Endodermal cell (in vitro differentiated cells): Measurements from ENCODE around the gene FAM228A. TPM values are rescaled to one million over a fixed set of nuclear protein-coding genes. Genes with fewer than 3 reads are reported as not detected.

ENCODE experiments used
- DNase-seq: peaks from one replicate; pipeline ENCODE4 v3.0.0-alpha.2; 2017
- H3K27ac ChIP-seq: 2 replicates; pipeline ENCODE4 v1.5.1; 2013; ENCODE audit warnings: mild to moderate bottlenecking, low read depth, low read length, moderate library complexity
- H3K27me3 ChIP-seq: 2 replicates; pipeline ENCODE4 v1.6.1; 2013; ENCODE audit warnings: mild to moderate bottlenecking, low read length, moderate library complexity; ENCODE audit not compliant: insufficient read depth, control insufficient read depth, poor library complexity, severe bottlenecking
- H3K36me3 ChIP-seq: 2 replicates; pipeline ENCODE4 v1.7.0; 2013; ENCODE audit warnings: mild to moderate bottlenecking, low read length, moderate library complexity; ENCODE audit not compliant: control insufficient read depth, insufficient read depth
- H3K4me1 ChIP-seq: one replicate; pipeline ENCODE4 v1.7.0; 2013; ENCODE audit warnings: low read length; ENCODE audit not compliant: control insufficient read depth, insufficient read depth
- H3K4me3 ChIP-seq: 2 replicates; pipeline ENCODE4 v1.5.1; 2013; ENCODE audit warnings: mild to moderate bottlenecking, low read length, moderate library complexity
- H3K9ac ChIP-seq: 2 replicates; pipeline ENCODE4 v1.6.1; 2013; ENCODE audit warnings: mild to moderate bottlenecking, low read length, moderate library complexity; ENCODE audit not compliant: poor library complexity, severe bottlenecking; ENCODE audit errors: extremely low read depth
- H3K9me3 ChIP-seq: 2 replicates; pipeline ENCODE4 v1.6.1; 2013; ENCODE audit warnings: mild to moderate bottlenecking, low read length, moderate library complexity; ENCODE audit not compliant: control insufficient read depth
- H3K27ac Mint-ChIP-seq: 2 replicates; pipeline ENCODE4 v1.8.0; 2020; ENCODE audit warnings: mixed read lengths
- H3K27me3 Mint-ChIP-seq: 2 replicates; pipeline ENCODE4 v1.8.0; 2021; ENCODE audit warnings: mild to moderate bottlenecking, mixed read lengths; ENCODE audit not compliant: insufficient read depth
- H3K36me3 Mint-ChIP-seq: 2 replicates; pipeline ENCODE4 v1.8.0; 2020; ENCODE audit warnings: low read depth, mixed read lengths
- H3K4me1 Mint-ChIP-seq: 2 replicates; pipeline ENCODE4 v1.8.0; 2020; ENCODE audit warnings: mixed read lengths
- H3K4me3 Mint-ChIP-seq: 2 replicates; pipeline ENCODE4 v1.8.0; 2020; ENCODE audit warnings: mild to moderate bottlenecking, moderate library complexity, mixed read lengths
- H3K9me3 Mint-ChIP-seq: 2 replicates; pipeline ENCODE4 v1.8.0; 2020; ENCODE audit warnings: mild to moderate bottlenecking, mixed read lengths
- WGBS, 2 experiments: methylation state at CpG; one replicate each; pipeline versions ENCODE4 v1.1.5 to v1.1.7; 2013; ENCODE audit warnings: missing lambda C conversion rate in 2 of 2, mixed read lengths in 1 of 2; ENCODE audit not compliant: insufficient coverage in 1 of 2, insufficient read length in 1 of 2; 5-methylcytosine and 5-hydroxymethylcytosine counted together
- total RNA-seq, 2 donors: library from RNA; stranded (reverse); fragmentation: NEBNext Ultra II Directional in 1 of 2; extraction: Animal tissue kit (Norgen Biotek cat#: 25700) in 1 of 2; gene quantifications; 2 replicates in 1 of 2; 3 replicates in 1 of 2; pipeline ENCODE4 v1.2.1, GENCODE V29; 2021
- TF ChIP-seq, protein P1 (sequence below): fragments of 200-600 bp; sonication (generic); conservative IDR thresholded peaks from 2 replicates; pipeline ENCODE4 v1.5.0; 2021; ENCODE audit warnings: antibody characterized with exemption, mild to moderate bottlenecking

The FAM228A gene
- total RNA-seq, 2 donors from 2014 or later: 0.53 TPM; not detected in 1

DNA sequence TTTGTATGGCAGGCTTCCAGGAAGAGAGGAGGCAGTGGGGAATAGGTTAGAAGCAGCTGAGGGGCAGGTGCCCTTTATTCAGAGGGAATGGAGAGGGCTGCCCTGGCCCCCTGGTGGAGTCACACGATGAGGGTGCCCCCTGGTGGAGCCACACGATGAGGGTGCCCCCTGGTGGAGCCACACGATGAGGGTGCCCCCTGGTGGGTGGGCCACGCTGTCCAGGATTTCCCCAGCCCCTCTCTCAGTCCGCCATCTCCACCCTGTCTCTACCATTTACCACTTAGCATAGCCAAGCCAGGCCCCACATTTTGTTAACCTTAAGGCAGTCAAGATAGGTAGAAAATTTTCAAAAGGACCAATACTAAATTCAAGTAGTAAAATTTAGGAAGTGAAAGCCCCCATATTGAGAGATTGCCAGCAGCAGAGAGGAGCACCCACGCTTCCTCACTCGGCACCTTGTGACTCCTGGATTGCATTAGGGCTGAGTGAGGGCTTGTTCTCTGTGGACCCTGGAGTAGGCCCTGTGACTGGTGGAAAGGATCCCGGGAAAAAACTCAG, 10.4 kb upstream of the FAM228A start:
- TF ChIP-seq, protein P1, sequence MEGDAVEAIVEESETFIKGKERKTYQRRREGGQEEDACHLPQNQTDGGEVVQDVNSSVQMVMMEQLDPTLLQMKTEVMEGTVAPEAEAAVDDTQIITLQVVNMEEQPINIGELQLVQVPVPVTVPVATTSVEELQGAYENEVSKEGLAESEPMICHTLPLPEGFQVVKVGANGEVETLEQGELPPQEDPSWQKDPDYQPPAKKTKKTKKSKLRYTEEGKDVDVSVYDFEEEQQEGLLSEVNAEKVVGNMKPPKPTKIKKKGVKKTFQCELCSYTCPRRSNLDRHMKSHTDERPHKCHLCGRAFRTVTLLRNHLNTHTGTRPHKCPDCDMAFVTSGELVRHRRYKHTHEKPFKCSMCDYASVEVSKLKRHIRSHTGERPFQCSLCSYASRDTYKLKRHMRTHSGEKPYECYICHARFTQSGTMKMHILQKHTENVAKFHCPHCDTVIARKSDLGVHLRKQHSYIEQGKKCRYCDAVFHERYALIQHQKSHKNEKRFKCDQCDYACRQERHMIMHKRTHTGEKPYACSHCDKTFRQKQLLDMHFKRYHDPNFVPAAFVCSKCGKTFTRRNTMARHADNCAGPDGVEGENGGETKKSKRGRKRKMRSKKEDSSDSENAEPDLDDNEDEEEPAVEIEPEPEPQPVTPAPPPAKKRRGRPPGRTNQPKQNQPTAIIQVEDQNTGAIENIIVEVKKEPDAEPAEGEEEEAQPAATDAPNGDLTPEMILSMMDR: peak; percentile 84
- no peak overlapping the region for H3K27ac ChIP-seq
- peaks cover 15% of the 10 kb centered on the region for H3K9me3 Mint-ChIP-seq
- H3K27ac Mint-ChIP-seq: no peak overlapping the region
- H3K36me3 ChIP-seq: no peaks in the 10 kb centered on the region
- no peak overlapping the region for H3K9ac ChIP-seq
- no peaks in the 10 kb centered on the region for H3K4me1 Mint-ChIP-seq
- peaks cover 10% of the 10 kb centered on the region for H3K27me3 Mint-ChIP-seq
- peaks cover 15% of the 10 kb centered on the region for H3K36me3 Mint-ChIP-seq
- peak; percentile 73 for DNase-seq
- 63 to 100% methylated on average over 3 to 8 of the region's 8 CpGs for WGBS, 2 experiments
- H3K27me3 ChIP-seq: peaks cover 10% of the 10 kb centered on the region
- no peak overlapping the region for H3K4me3 Mint-ChIP-seq
- H3K4me1 ChIP-seq: no peaks in the 10 kb centered on the region
- H3K4me3 ChIP-seq: no peak overlapping the region
- peaks cover 15% of the 10 kb centered on the region for H3K9me3 ChIP-seq

DNA sequence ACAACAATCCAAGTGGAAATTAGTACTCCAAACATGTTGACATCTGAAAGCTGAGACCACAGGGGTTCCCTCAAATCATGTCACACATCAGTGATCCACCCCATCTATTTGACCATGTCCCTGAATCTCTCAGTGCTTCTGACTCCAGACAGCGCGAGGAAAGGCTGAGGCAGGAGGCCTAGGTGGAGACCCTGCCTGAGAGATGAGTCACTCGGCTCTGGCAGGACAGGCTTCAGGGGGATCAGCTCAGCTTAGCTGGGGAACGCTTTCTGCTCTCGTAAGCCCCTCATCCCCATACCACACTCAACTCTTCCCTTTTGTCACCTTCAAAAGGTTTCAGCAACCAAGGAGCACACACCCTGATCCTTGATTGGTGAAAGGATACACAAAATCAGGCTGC, 5.8 kb upstream of the FAM228A start:
- TF ChIP-seq, protein P1: no peak
- no peak for DNase-seq
- H3K9me3 Mint-ChIP-seq: peaks cover 2% of the 10 kb centered on the region
- H3K36me3 Mint-ChIP-seq: no peaks in the 10 kb centered on the region
- H3K9ac ChIP-seq: no peak overlapping the region
- peaks cover 15% of the 10 kb centered on the region for H3K27me3 Mint-ChIP-seq
- H3K9me3 ChIP-seq: no peaks in the 10 kb centered on the region
- H3K27ac ChIP-seq: no peak overlapping the region
- H3K4me1 ChIP-seq: no peaks in the 10 kb centered on the region
- 89% methylated on average over 5 of the region's 5 CpGs; no CpG with 5 or more reads in 1 of the 2 experiments for WGBS, 2 experiments
- no peak overlapping the region for H3K4me3 Mint-ChIP-seq
- no peak overlapping the region for H3K27ac Mint-ChIP-seq
- H3K27me3 ChIP-seq: peaks cover 10% of the 10 kb centered on the region
- H3K4me3 ChIP-seq: no peak overlapping the region
- no peaks in the 10 kb centered on the region for H3K36me3 ChIP-seq
- H3K4me1 Mint-ChIP-seq: no peaks in the 10 kb centered on the region

DNA sequence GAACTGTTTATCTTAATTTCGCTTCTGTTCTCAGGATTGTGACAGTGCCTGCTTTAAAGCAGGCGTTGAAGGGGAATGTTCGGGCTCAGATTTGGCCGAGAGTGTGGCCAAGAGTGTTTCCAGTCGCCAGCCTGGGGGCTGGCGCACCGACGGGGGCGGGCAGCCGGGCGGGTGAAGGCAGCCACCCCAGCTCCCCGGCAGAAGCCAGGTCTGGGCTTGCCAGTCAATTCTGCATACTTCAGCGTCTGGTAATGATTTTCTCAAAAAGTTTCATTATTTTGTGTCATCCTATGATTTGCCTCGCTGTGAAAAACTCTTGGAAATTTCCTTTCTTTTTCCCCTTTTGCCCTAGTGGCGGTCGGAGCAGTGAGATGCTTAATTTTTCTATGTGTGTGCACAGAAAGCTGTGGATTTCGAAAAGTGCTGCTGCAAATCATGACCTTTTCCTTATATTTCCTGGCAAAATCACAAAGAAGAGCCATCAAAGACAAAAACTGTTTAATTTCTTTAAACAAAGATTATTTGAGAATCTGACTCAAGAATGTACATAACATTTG, 856 bp downstream of the FAM228A start:
- Mint-ChIP-seq H3K27me3 (peaks cover 43% of the 10 kb centered on the region), H3K4me3 (no peak overlapping the region), H3K36me3 (no peaks in the 10 kb centered on the region), H3K27ac (no peak overlapping the region), H3K4me1 (no peaks in the 10 kb centered on the region), H3K9me3 (peaks cover 6% of the 10 kb centered on the region)
- TF ChIP-seq, protein P1: peak; percentile 15
- Histone ChIP-seq H3K4me1 (no peaks in the 10 kb centered on the region), H3K27me3 (peaks cover 42% of the 10 kb centered on the region), H3K9ac (no peak overlapping the region), H3K9me3 (no peaks in the 10 kb centered on the region), H3K4me3 (no peak overlapping the region), H3K27ac (no peak overlapping the region), H3K36me3 (no peaks in the 10 kb centered on the region)
- DNase-seq: no peak
- WGBS, 2 experiments: 95 to 100% methylated on average over 12 to 17 of the region's 17 CpGs
